Neural crest cell (in vitro differentiated cells): ENCODE data around the gene FBN3. TPM values are rescaled to one million over a fixed set of nuclear protein-coding genes. Genes with fewer than 3 reads are reported as not detected.
"Not testable (repeated sequence)": the region's sequence is repeated elsewhere in the genome, so short reads cannot be mapped to it uniquely, and the experiment has no call there.

ENCODE experiments used
- DNase-seq: peaks from one replicate; pipeline ENCODE4 v3.0.0; 2021; ENCODE audit warnings: low read depth, mixed read lengths, low spot score
- H3K27ac Mint-ChIP-seq: one replicate; pipeline ENCODE4 v1.8.0; 2021; ENCODE audit warnings: mild to moderate bottlenecking, mixed read lengths; ENCODE audit not compliant: unreplicated experiment
- H3K27me3 Mint-ChIP-seq: 2 replicates; pipeline ENCODE4 v1.8.0; 2021; ENCODE audit warnings: low read depth, mild to moderate bottlenecking, mixed read lengths
- H3K36me3 Mint-ChIP-seq: 2 replicates; pipeline ENCODE4 v1.8.0; 2021; ENCODE audit warnings: low read depth, mild to moderate bottlenecking, mixed read lengths
- H3K4me1 Mint-ChIP-seq: 2 replicates; pipeline ENCODE4 v1.8.0; 2021; ENCODE audit warnings: mixed read lengths
- H3K4me3 Mint-ChIP-seq: one replicate; pipeline ENCODE4 v1.8.0; 2021; ENCODE audit warnings: mild to moderate bottlenecking, mixed read lengths
- H3K9me3 Mint-ChIP-seq: 2 replicates; pipeline ENCODE4 v1.8.0; 2021; ENCODE audit warnings: mixed read lengths
- total RNA-seq: library from RNA; stranded (reverse); gene quantifications from 2 replicates; pipeline ENCODE4 v1.2.1, GENCODE V29; 2021
- TF ChIP-seq, protein P1 (sequence below): fragments of 200-600 bp; sonication (generic); conservative IDR thresholded peaks from 2 replicates; pipeline ENCODE4 v1.5.0; 2021; ENCODE audit warnings: antibody characterized with exemption, mild to moderate bottlenecking

The FBN3 gene
- total RNA-seq, 1 donor from 2014 or later, result 13.9 TPM

DNA sequence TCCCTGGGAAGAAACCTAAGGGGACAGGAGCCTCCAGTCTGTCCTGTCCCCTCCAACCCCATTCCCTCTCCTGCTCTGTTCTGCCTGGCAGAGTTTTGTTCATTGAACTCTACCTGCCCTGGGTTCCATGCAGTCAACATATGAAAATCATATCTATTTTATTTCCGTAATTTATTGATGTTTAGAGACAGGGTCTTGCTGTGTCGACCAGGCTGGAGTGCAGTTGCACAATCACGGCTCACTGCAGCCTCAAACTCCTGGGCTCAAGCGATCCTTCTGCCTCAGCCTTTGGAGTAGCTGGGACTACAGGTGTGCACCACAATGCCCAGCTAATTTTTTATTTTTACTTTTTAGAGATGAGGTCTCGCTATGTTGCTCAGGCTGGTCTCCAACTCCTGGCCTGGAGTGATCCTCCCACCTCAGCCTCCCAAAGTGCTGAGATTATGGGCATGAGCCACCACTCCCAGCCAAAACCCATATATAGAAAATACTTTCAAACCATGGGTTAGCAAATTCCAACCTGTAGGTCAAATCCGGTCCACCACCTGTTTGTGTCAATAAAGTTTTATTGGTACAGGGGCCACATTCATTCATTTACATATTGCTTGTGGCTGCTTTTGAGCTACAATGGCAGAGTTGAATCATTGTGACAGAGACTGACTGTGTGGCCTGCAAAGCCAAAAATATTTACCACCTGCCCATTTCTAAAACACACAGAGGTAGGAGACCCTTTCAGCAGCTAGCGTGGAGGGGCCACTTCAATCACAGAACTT lies 39.3 kb downstream of the FBN3 start:
- no peaks in the 10 kb centered on the region for H3K4me1 Mint-ChIP-seq
- DNase-seq, result no peak
- no peaks in the 10 kb centered on the region for H3K36me3 Mint-ChIP-seq
- H3K27me3 Mint-ChIP-seq, result no peaks in the 10 kb centered on the region
- no peak overlapping the region for H3K27ac Mint-ChIP-seq
- no peak overlapping the region for H3K4me3 Mint-ChIP-seq
- TF ChIP-seq, protein P1, sequence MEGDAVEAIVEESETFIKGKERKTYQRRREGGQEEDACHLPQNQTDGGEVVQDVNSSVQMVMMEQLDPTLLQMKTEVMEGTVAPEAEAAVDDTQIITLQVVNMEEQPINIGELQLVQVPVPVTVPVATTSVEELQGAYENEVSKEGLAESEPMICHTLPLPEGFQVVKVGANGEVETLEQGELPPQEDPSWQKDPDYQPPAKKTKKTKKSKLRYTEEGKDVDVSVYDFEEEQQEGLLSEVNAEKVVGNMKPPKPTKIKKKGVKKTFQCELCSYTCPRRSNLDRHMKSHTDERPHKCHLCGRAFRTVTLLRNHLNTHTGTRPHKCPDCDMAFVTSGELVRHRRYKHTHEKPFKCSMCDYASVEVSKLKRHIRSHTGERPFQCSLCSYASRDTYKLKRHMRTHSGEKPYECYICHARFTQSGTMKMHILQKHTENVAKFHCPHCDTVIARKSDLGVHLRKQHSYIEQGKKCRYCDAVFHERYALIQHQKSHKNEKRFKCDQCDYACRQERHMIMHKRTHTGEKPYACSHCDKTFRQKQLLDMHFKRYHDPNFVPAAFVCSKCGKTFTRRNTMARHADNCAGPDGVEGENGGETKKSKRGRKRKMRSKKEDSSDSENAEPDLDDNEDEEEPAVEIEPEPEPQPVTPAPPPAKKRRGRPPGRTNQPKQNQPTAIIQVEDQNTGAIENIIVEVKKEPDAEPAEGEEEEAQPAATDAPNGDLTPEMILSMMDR, result no peak
- no peaks in the 10 kb centered on the region for H3K9me3 Mint-ChIP-seq

DNA sequence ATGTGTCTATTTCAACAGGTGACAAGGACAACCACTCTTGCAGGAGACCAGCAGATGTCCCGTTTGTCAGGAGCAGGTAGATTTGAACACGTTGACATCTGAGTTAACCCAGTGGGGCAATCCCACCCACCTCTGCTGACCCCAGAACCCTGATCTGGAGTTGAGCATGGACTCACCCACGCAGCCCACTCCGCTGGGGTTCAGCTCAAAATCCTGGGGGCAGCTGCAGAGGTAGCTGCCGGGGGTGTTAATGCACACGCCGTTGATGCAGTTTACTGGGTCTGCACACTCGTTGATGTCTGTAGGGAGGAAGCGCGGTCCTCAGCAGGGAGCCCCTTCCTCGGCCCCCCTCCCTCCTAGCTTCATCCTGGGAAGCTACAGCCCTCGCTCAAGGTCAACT lies 39.9 kb downstream of the FBN3 start:
- no peaks in the 10 kb centered on the region for H3K27me3 Mint-ChIP-seq
- H3K4me3 Mint-ChIP-seq, result no peak overlapping the region
- H3K36me3 Mint-ChIP-seq, result no peaks in the 10 kb centered on the region
- no peak overlapping the region for H3K27ac Mint-ChIP-seq
- TF ChIP-seq, protein P1, result no peak
- DNase-seq, result no peak
- no peaks in the 10 kb centered on the region for H3K9me3 Mint-ChIP-seq
- H3K4me1 Mint-ChIP-seq, result no peaks in the 10 kb centered on the region

DNA sequence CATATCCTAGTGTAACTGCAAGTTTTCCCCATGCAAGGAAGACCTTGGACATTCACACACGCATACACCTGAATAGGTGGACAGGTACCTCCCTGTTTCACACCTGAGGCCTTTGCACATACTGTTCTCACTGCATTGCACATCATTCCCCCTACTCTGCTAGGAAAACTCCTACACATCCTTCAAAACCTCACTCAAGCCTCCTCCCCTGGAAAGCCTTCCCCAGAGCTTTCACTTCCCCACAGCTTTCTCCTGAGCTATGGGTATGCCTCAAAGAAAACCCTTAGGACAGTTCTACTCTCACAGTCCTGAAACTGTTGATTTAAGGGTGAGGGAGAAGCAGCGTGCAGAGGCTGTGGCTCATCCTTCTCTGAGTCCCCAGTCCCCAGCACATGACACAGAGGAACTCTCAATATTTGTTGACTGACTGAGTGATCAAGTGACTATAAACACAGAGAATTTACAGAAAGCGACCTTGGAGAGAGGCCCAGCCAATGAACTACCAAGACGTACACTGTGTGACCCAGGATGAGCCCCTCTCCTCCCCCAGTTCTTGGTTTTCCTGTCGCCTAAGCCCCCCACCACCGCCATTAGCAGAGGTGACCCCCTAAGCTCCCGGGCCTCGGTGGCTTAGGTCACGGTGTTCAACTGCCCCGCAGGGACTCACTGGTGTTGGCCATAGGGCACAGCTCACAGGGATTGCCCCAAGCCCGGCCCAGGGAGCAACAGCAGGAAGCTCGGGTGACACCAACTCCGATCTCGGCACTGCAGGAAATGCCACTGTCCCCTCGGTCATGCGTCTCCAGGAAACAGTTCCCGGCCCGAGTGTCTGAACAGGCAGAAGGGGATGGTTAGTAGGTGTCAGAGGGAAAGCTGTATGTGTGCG lies 40.6 kb downstream of the FBN3 start:
- Mint-ChIP-seq H3K4me1 (no peaks in the 10 kb centered on the region), H3K36me3 (no peaks in the 10 kb centered on the region), H3K27me3 (no peaks in the 10 kb centered on the region), H3K9me3 (no peaks in the 10 kb centered on the region), H3K4me3 (no peak overlapping the region), H3K27ac (no peak overlapping the region)
- DNase-seq, result no peak
- TF ChIP-seq, protein P1, result no peak

GRCh38 chr19:8107301-8107903 lies 42.0 kb downstream of the FBN3 start:
- no peaks in the 10 kb centered on the region for H3K4me1 Mint-ChIP-seq
- no peak for DNase-seq
- no peaks in the 10 kb centered on the region for H3K27me3 Mint-ChIP-seq
- H3K4me3 Mint-ChIP-seq, result no peak overlapping the region
- no peaks in the 10 kb centered on the region for H3K9me3 Mint-ChIP-seq
- no peak overlapping the region for H3K27ac Mint-ChIP-seq
- TF ChIP-seq, protein P1, result no peak
- peaks cover 3% of the 10 kb centered on the region for H3K36me3 Mint-ChIP-seq

DNA sequence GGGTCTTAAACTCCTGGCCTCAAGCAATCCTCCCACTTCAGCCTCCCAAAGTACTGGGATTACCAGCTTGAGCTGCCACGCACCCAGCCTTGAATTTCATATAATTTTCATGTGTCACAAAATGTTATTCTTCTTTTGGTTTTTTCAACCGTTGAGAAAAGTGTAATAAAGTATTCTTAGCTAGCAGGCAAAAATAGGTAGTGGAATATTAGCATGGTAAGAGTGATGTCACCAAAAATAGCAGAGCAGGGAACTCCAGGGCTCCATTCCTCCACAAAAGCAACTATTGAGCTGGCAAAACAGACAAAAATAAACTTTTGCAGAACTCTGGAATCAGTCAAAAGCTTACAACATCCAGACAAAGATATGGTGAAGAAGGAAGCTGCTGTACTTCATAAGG lies 43.9 kb downstream of the FBN3 start:
- no peak for DNase-seq
- no peak overlapping the region for H3K4me3 Mint-ChIP-seq
- no peaks in the 10 kb centered on the region for H3K9me3 Mint-ChIP-seq
- H3K4me1 Mint-ChIP-seq, result no peaks in the 10 kb centered on the region
- no peak overlapping the region for H3K27ac Mint-ChIP-seq
- peaks cover 5% of the 10 kb centered on the region for H3K36me3 Mint-ChIP-seq
- no peaks in the 10 kb centered on the region for H3K27me3 Mint-ChIP-seq
- TF ChIP-seq, protein P1, result no peak

DNA sequence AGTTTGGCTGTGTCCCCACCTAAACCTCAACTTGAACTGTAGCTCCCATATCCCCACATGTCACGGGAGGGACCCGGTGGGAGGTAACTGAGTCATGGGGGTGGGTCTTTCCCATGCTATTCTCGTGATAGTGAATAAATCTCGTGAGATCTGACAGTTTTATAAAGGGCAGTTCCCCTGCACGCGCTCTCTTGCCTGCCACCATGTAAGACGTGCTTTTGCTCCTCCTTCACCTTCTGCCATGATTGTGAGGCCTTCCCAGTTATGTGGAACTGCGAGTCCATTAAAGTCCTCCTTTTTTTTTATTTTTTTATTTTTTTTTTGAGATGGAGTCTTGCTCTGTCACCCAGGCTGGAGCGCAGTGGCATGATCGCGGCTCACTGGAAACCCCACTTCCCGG lies 47.5 kb downstream of the FBN3 start:
- H3K4me3 Mint-ChIP-seq, DNase-seq, H3K4me1 Mint-ChIP-seq, H3K27ac Mint-ChIP-seq, H3K27me3 Mint-ChIP-seq, H3K9me3 Mint-ChIP-seq: not testable (repeated sequence)
- peaks cover 14% of the 10 kb centered on the region for H3K36me3 Mint-ChIP-seq
